Vagina (tissue), 1 donor: ENCODE data around the gene SMARCE1. TPM values are rescaled to one million over a fixed set of nuclear protein-coding genes. Genes with fewer than 3 reads are reported as not detected.

ENCODE experiments used
- total RNA-seq: library from RNA; depleted of rRNA; stranded (reverse); fragments of >200 nt; gene quantifications from one replicate; pipeline ENCODE4 v1.2.3, GENCODE V29; 2016

Gene SMARCE1
- total RNA-seq, 1 donor from 2014 or later: 96.3 TPM

Other genes with a start within 250 kb of the SMARCE1 start
- gene TOP2A, start 229.9 kb downstream of the SMARCE1 start, total RNA-seq: 16.9 TPM
- 700 TPM for gene IGFBP4, start 204.4 kb downstream of the SMARCE1 start, total RNA-seq
- gene TNS4, start 146.2 kb downstream of the SMARCE1 start, total RNA-seq: 296 TPM
- gene CCR7, start 82.3 kb downstream of the SMARCE1 start, total RNA-seq: not detected
- gene KRT222, start 17.4 kb upstream of the SMARCE1 start, total RNA-seq: not detected
- gene KRT24, start 55.9 kb upstream of the SMARCE1 start, total RNA-seq: 1.5 TPM
- not detected for gene KRT25, start 107.5 kb upstream of the SMARCE1 start, total RNA-seq
- not detected for gene KRT26, start 124.4 kb upstream of the SMARCE1 start, total RNA-seq
- gene KRT27, start 134.7 kb upstream of the SMARCE1 start, total RNA-seq: not detected
- gene KRT28, start 152.1 kb upstream of the SMARCE1 start, total RNA-seq: not detected
- gene KRT10, start 174.8 kb upstream of the SMARCE1 start, total RNA-seq: 919 TPM
- gene KRT12, start 219.4 kb upstream of the SMARCE1 start, total RNA-seq: not detected
- gene KRT20, start 237.4 kb upstream of the SMARCE1 start, total RNA-seq: not detected